ENCODE results near the gene ACBD4. TPM values are rescaled to one million over a fixed set of nuclear protein-coding genes. Genes with fewer than 3 reads are reported as not detected.

ACBD4 gene
- polyA plus RNA-seq, 1 donor from 2014 or later, result 3.1 TPM

- TF ChIP-seq, protein P1, sequence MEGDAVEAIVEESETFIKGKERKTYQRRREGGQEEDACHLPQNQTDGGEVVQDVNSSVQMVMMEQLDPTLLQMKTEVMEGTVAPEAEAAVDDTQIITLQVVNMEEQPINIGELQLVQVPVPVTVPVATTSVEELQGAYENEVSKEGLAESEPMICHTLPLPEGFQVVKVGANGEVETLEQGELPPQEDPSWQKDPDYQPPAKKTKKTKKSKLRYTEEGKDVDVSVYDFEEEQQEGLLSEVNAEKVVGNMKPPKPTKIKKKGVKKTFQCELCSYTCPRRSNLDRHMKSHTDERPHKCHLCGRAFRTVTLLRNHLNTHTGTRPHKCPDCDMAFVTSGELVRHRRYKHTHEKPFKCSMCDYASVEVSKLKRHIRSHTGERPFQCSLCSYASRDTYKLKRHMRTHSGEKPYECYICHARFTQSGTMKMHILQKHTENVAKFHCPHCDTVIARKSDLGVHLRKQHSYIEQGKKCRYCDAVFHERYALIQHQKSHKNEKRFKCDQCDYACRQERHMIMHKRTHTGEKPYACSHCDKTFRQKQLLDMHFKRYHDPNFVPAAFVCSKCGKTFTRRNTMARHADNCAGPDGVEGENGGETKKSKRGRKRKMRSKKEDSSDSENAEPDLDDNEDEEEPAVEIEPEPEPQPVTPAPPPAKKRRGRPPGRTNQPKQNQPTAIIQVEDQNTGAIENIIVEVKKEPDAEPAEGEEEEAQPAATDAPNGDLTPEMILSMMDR (IDR thresholded peaks at IDR 0.05; ENCODE audit: poor library complexity, severe bottlenecking), result no peak
- TF ChIP-seq MXI1 (conservative IDR thresholded peaks at IDR 0.05; ENCODE audit: poor library complexity, severe bottlenecking) (no peak), SMC3 (conservative IDR thresholded peaks at IDR 0.05; ENCODE audit: poor library complexity) (no peak), POLR2AphosphoS5 (IDR thresholded peaks at IDR 0.05) (no peak), EP300 (conservative IDR thresholded peaks at IDR 0.05; ENCODE audit: poor library complexity, severe bottlenecking) (no peak)
- Histone ChIP-seq H3K36me3 (ENCODE audit: insufficient read depth, low read length) (no peaks in the 10 kb centered on the region), H3K9me2 (ENCODE audit: insufficient read depth, low read length) (no peaks in the 10 kb centered on the region), H4K20me1 (ENCODE audit: insufficient read depth) (no peaks in the 10 kb centered on the region), H3K27me3 (ENCODE audit: insufficient read depth, low read depth, low read length) (no peaks in the 10 kb centered on the region), H3K9me3 (ENCODE audit: low read length) (no peaks in the 10 kb centered on the region), H3K9ac (ENCODE audit: low read length) (no peak overlapping the region), H3K4me3 (ENCODE audit: low read length) (no peak overlapping the region), H3K27ac (ENCODE audit: low read length) (no peak overlapping the region), H3F3A (ENCODE audit: insufficient read depth, low read length, poor library complexity, severe bottlenecking) (no peaks in the 10 kb centered on the region), H3K4me2 (ENCODE audit: low read length) (no peak overlapping the region), H3K79me2 (replicated peaks; ENCODE audit: insufficient read depth, low read length) (no peaks in the 10 kb centered on the region), H2AFZ (ENCODE audit: low read depth, low read length) (no peak overlapping the region)
Measured at GRCh38 chr17:45138911-45139532, 3.5 kb downstream of the ACBD4 start.

- Histone ChIP-seq H3K27me3 (ENCODE audit: insufficient read depth, low read depth, low read length) (no peaks in the 10 kb centered on the region), H3K9ac (ENCODE audit: low read length) (no peak overlapping the region), H3K4me3 (ENCODE audit: low read length) (no peak overlapping the region), H4K20me1 (ENCODE audit: insufficient read depth) (no peaks in the 10 kb centered on the region), H3K79me2 (replicated peaks; ENCODE audit: insufficient read depth, low read length) (no peaks in the 10 kb centered on the region), H3K9me3 (ENCODE audit: low read length) (no peaks in the 10 kb centered on the region), H3K9me2 (ENCODE audit: insufficient read depth, low read length) (no peaks in the 10 kb centered on the region), H3K27ac (ENCODE audit: low read length) (no peak overlapping the region), H3K4me2 (ENCODE audit: low read length) (no peak overlapping the region), H3K36me3 (ENCODE audit: insufficient read depth, low read length) (no peaks in the 10 kb centered on the region), H3F3A (ENCODE audit: insufficient read depth, low read length, poor library complexity, severe bottlenecking) (no peaks in the 10 kb centered on the region), H2AFZ (ENCODE audit: low read depth, low read length) (no peak overlapping the region)
- TF ChIP-seq TAF1 (IDR thresholded peaks at IDR 0.05; ENCODE audit: low read depth) (no peak), SMC3 (conservative IDR thresholded peaks at IDR 0.05; ENCODE audit: poor library complexity) (no peak), EP300 (conservative IDR thresholded peaks at IDR 0.05; ENCODE audit: poor library complexity, severe bottlenecking) (no peak), REST (IDR thresholded peaks at IDR 0.05; ENCODE audit: borderline replicate concordance) (no peak), MXI1 (conservative IDR thresholded peaks at IDR 0.05; ENCODE audit: poor library complexity, severe bottlenecking) (no peak), EZH2 (IDR thresholded peaks at IDR 0.05; ENCODE audit: borderline replicate concordance, insufficient read depth, low read length, poor library complexity, severe bottlenecking) (no peak), POLR2AphosphoS5 (IDR thresholded peaks at IDR 0.05) (no peak), RAD21 (conservative IDR thresholded peaks at IDR 0.05) (no peak)
- TF ChIP-seq, protein P1 (IDR thresholded peaks at IDR 0.05; ENCODE audit: poor library complexity, severe bottlenecking), result no peak
Measured at GRCh38 chr17:45139533-45139920, 4.0 kb downstream of the ACBD4 start.

Data from neural cell (in vitro differentiated cells).